Measurements from ENCODE around the gene ACAA1. TPM values are rescaled to one million over a fixed set of nuclear protein-coding genes. Genes with fewer than 3 reads are reported as not detected.

The ACAA1 gene
- total and polyA plus RNA-seq, 2 experiments from 2014 or later: 141 to 250 TPM

DNA sequence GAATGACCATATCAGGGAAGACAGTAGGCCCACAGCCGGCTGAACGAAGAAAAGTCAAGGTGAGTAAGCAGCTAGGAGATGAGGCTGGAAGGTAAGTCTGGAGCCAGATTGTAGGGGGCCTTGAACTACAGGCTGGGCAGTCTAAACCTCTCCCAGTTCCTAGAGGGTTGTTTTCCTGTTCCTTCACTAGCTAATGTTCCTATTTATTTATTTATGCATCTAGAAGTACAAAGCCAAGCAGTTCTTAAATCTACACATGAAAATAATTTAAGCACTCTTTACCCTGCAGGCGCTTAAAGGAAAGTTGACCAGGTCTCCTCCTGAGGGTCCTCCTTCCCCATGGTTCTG is 3.7 kb downstream of the ACAA1 start:
- 69% methylated on average over 3 of the region's 3 CpGs for WGBS (ENCODE audit: low lambda C conversion rate, missing lambda C conversion rate)
- Histone ChIP-seq H3K36me3 (replicated peaks; ENCODE audit: insufficient read depth, low read depth) (no peaks in the 10 kb centered on the region), H4K20me1 (ENCODE audit: insufficient read depth, poor library complexity, severe bottlenecking) (peaks cover 4% of the 10 kb centered on the region)

DNA sequence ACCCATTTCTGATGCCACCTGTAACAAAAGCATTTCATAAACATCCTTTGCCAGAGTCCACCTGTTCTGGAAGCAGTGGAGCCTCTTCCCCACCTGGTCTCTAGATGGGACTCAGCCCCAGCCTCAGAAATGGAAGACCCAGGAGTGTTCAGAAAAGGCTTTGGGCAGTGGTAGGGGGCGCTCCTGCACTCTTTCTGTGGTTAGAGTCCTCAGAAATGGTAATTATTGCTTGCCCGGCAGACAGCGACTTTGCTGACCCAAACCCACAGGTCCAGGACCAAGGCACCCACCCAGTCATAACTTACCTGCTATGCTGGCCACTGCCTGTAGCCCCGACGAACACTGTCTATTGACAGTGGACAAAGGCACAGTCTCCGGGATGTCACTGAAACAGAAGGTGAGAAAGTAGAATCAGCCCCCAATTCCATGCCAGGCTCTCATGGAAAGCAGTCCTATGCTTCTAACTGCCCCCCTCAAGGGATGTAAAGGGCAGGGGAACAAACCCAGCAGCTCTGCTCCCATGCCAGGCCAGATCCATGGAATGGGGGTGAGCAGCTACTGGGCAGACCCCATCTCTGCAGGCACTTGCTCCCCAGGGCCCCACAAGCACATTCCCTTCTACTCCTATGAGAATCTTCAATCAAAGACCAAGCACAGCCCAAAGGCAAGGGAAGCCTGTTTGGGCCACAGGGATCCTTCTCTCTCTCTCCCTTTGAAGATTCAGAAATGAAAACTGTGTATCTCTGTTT is 5.1 kb downstream of the ACAA1 start:
- peak; percentile 44 for DNase-seq (ENCODE audit: low spot score)
- WGBS (ENCODE audit: low lambda C conversion rate, missing lambda C conversion rate): 55% methylated on average over 6 of the region's 6 CpGs
- Histone ChIP-seq H3K79me2 (peaks cover 60% of the 10 kb centered on the region), H3K4me3 (no peak overlapping the region), H2AFZ (no peak overlapping the region), H3K9me2 (replicated peaks; ENCODE audit: insufficient read depth) (no peaks in the 10 kb centered on the region), H3K27ac (peak overlapping the region; percentile 96), H4K20me1 (ENCODE audit: insufficient read depth, poor library complexity, severe bottlenecking) (peaks cover 4% of the 10 kb centered on the region), H3K9me3 (ENCODE audit: low read depth) (no peaks in the 10 kb centered on the region), H3K4me1 (ENCODE audit: insufficient read depth) (peaks cover 48% of the 10 kb centered on the region), H3K4me2 (peak overlapping the region; percentile 61), H3K27me3 (no peaks in the 10 kb centered on the region), H3K36me3 (replicated peaks; ENCODE audit: insufficient read depth, low read depth) (no peaks in the 10 kb centered on the region)
- TF ChIP-seq, protein P1, sequence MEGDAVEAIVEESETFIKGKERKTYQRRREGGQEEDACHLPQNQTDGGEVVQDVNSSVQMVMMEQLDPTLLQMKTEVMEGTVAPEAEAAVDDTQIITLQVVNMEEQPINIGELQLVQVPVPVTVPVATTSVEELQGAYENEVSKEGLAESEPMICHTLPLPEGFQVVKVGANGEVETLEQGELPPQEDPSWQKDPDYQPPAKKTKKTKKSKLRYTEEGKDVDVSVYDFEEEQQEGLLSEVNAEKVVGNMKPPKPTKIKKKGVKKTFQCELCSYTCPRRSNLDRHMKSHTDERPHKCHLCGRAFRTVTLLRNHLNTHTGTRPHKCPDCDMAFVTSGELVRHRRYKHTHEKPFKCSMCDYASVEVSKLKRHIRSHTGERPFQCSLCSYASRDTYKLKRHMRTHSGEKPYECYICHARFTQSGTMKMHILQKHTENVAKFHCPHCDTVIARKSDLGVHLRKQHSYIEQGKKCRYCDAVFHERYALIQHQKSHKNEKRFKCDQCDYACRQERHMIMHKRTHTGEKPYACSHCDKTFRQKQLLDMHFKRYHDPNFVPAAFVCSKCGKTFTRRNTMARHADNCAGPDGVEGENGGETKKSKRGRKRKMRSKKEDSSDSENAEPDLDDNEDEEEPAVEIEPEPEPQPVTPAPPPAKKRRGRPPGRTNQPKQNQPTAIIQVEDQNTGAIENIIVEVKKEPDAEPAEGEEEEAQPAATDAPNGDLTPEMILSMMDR (IDR thresholded peaks at IDR 0.05; ENCODE audit: poor library complexity): peak; percentile 34
- no peak for TF ChIP-seq EZH2phosphoT487 (IDR thresholded peaks at IDR 0.05; ENCODE audit: low read depth, severe bottlenecking, unreplicated experiment)

More for the DNA sequence above, 3.7 kb downstream of the ACAA1 start:
- H3K4me2 ChIP-seq: peak overlapping the region; percentile 61
- peaks cover 55% of the 10 kb centered on the region for H3K4me1 ChIP-seq (ENCODE audit: insufficient read depth)
- H3K4me3 ChIP-seq: no peak overlapping the region
- H3K27me3 ChIP-seq: no peaks in the 10 kb centered on the region
- peak overlapping the region; percentile 96 for H3K27ac ChIP-seq
- H3K79me2 ChIP-seq: peaks cover 58% of the 10 kb centered on the region
- no peaks in the 10 kb centered on the region for H3K9me3 ChIP-seq (ENCODE audit: low read depth)
- TF ChIP-seq EZH2 (IDR thresholded peaks at IDR 0.05; ENCODE audit: borderline replicate concordance) (no peak), EZH2phosphoT487 (IDR thresholded peaks at IDR 0.05; ENCODE audit: low read depth, severe bottlenecking, unreplicated experiment) (no peak)
- TF ChIP-seq, protein P1 (IDR thresholded peaks at IDR 0.05; ENCODE audit: poor library complexity): no peak
- DNase-seq (ENCODE audit: low spot score): peak; percentile 26
- no peak overlapping the region for H2AFZ ChIP-seq
- no peaks in the 10 kb centered on the region for H3K9me2 ChIP-seq (replicated peaks; ENCODE audit: insufficient read depth)

DNA sequence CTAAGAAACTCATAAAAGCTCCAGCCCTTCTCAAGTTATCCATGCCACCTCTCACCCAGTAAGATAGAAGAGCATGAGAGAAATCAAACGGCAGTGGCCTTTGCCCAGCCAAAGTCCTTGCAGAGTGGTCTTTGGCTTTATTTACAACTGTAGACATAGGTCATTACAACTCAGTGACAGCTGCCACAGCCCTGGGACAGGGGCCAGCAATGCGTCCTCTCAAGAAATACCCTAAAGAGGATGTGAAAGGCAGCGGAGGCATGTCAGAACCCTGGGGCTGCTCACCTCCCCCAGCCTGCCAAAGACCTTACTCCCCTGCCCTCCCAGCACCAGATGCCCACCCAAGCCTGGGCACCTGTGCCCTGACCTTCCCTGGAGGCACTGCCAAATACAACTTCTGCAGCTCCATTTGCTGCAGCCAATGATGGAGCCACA is 6.3 kb downstream of the ACAA1 start:
- H3K4me1 ChIP-seq (ENCODE audit: insufficient read depth): peaks cover 44% of the 10 kb centered on the region
- peak overlapping the region; percentile 57 for H3K4me2 ChIP-seq
- DNase-seq (ENCODE audit: low spot score): peak; percentile 56
- no peaks in the 10 kb centered on the region for H3K9me3 ChIP-seq (ENCODE audit: low read depth)
- H3K79me2 ChIP-seq: peaks cover 49% of the 10 kb centered on the region
- no peak for TF ChIP-seq EZH2phosphoT487 (IDR thresholded peaks at IDR 0.05; ENCODE audit: low read depth, severe bottlenecking, unreplicated experiment)
- TF ChIP-seq, protein P1 (IDR thresholded peaks at IDR 0.05; ENCODE audit: poor library complexity): no peak
- TF ChIP-seq EZH2 (IDR thresholded peaks at IDR 0.05; ENCODE audit: borderline replicate concordance): no peak
- no peaks in the 10 kb centered on the region for H3K9me2 ChIP-seq (replicated peaks; ENCODE audit: insufficient read depth)
- peaks cover 2% of the 10 kb centered on the region for H4K20me1 ChIP-seq (ENCODE audit: insufficient read depth, poor library complexity, severe bottlenecking)
- WGBS (ENCODE audit: low lambda C conversion rate, missing lambda C conversion rate): 86% methylated on average over 3 of the region's 3 CpGs
- no peaks in the 10 kb centered on the region for H3K27me3 ChIP-seq
- no peaks in the 10 kb centered on the region for H3K36me3 ChIP-seq (replicated peaks; ENCODE audit: insufficient read depth, low read depth)
- no peak overlapping the region for H3K4me3 ChIP-seq
- peak overlapping the region; percentile 96 for H3K27ac ChIP-seq
- no peak overlapping the region for H2AFZ ChIP-seq
